ENCODE data around the gene FOXRED2. TPM values are rescaled to one million over a fixed set of nuclear protein-coding genes. Genes with fewer than 3 reads are reported as not detected.

The FOXRED2 gene
- total and polyA plus RNA-seq, 2 donors (not counting 1 experiment from before 2014, with no cell fraction given) = 0.86 to 7.4 TPM

DNA sequence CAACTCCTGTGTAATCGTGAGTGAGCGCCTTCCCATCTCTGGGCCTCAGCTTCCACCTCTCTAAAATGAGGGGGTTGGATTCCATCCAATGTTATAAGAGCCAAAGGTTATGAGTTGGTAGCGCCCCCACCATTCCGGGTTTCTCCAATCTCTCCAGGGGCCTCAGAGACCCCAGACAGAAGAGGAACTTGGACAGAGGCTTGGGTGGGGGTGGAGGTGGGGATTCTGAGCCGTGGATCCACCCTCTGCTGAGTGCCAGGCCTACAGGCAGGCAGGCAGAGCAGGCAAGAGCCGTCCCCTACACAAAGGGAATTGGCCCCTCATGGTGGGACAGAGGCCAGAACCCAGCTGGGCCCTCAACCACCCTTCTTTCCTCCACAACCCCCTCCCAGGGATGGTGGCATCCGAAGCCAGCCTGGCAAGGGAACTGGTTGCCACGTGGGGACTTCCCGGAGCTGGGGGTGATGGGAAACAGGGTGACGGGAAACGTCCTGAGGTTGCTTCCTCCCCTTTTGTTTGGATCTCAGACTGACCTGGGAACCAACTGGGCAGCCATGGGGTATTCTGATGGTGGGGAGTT is 57.2 kb downstream of the FOXRED2 start:
- intact Hi-C loops (cut with micrococcal nuclease) = no loop called here
- H3K27ac Mint-ChIP-seq = peak overlapping the region; percentile 82
- DNase-seq (no peak), ATAC-seq (ENCODE audit: low read depth) (no peak)
- Histone ChIP-seq H3K4me3 (ENCODE audit: control extremely low read depth in 1 of 5, extremely low read depth in 1 of 5, insufficient read depth in 1 of 5, low read depth in 2 of 5, low read length in 4 of 5) (no peak overlapping the region), H2AFZ (ENCODE audit: insufficient read depth, low read depth, low read length, poor library complexity, severe bottlenecking) (peak overlapping the region; percentile 28), H3K9me3 (ENCODE audit: control extremely low read depth in 1 of 3, control insufficient read depth in 2 of 3, insufficient read depth in 1 of 3, low read length in 2 of 3) (no peaks in the 10 kb centered on the region), H3K36me3 (replicated peaks in 1 of 2; ENCODE audit: control extremely low read depth in 1 of 2, control insufficient read depth in 1 of 2, extremely low read depth in 1 of 2, insufficient read depth in 2 of 2, low read length in 1 of 2) (no peaks in the 10 kb centered on the region), H3K9ac (ENCODE audit: low read length) (no peak overlapping the region), H3K27me3 (replicated peaks in 1 of 4; ENCODE audit: control extremely low read depth in 1 of 4, control insufficient read depth in 3 of 4, insufficient read depth in 4 of 4, low read length in 3 of 4) (no peaks in the 10 kb centered on the region), H4K20me1 (ENCODE audit: control insufficient read depth, insufficient read depth, low read length, poor library complexity, severe bottlenecking) (no peaks in the 10 kb centered on the region), H3K4me1 (ENCODE audit: control insufficient read depth in 2 of 2, insufficient read depth in 2 of 2, low read length in 2 of 2) (peaks cover 66 to 88% of the 10 kb centered on the region in 2 donors), H3K27ac (ENCODE audit: low read length in 2 of 2) (peak overlapping the region in 1 of 2 donors; percentile 85), H3K4me2 (replicated peaks; ENCODE audit: low read depth, low read length, poor library complexity, severe bottlenecking) (peak overlapping the region; percentile 19), H3K79me2 (ENCODE audit: control insufficient read depth, insufficient read depth, low read length) (peaks cover 37% of the 10 kb centered on the region)
- CTCF ChIA-PET = interaction anchor here (1.2 kb wide), 1 partner anchor 65 kb away, joined by 3 read pairs; no protein-coding TSS in a partner anchor
- TF ChIP-seq EZH2 (IDR thresholded peaks at IDR 0.05; ENCODE audit: borderline replicate concordance, insufficient read depth, low read depth, low read length, poor library complexity, severe bottlenecking) = no peak
- TF ChIP-seq, protein P1, sequence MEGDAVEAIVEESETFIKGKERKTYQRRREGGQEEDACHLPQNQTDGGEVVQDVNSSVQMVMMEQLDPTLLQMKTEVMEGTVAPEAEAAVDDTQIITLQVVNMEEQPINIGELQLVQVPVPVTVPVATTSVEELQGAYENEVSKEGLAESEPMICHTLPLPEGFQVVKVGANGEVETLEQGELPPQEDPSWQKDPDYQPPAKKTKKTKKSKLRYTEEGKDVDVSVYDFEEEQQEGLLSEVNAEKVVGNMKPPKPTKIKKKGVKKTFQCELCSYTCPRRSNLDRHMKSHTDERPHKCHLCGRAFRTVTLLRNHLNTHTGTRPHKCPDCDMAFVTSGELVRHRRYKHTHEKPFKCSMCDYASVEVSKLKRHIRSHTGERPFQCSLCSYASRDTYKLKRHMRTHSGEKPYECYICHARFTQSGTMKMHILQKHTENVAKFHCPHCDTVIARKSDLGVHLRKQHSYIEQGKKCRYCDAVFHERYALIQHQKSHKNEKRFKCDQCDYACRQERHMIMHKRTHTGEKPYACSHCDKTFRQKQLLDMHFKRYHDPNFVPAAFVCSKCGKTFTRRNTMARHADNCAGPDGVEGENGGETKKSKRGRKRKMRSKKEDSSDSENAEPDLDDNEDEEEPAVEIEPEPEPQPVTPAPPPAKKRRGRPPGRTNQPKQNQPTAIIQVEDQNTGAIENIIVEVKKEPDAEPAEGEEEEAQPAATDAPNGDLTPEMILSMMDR (IDR thresholded peaks at IDR 0.05) = no peak
- no peak overlapping the region for H3K4me3 Mint-ChIP-seq
- no peaks in the 10 kb centered on the region for H3K27me3 Mint-ChIP-seq
- no peaks in the 10 kb centered on the region for H3K9me3 Mint-ChIP-seq (ENCODE audit: insufficient read depth)
- POLR2A ChIA-PET = no interaction called here
- 74% methylated on average over 8 of the region's 11 CpGs for WGBS (ENCODE audit: insufficient coverage)
- peaks cover 60% of the 10 kb centered on the region for H3K4me1 Mint-ChIP-seq

DNA sequence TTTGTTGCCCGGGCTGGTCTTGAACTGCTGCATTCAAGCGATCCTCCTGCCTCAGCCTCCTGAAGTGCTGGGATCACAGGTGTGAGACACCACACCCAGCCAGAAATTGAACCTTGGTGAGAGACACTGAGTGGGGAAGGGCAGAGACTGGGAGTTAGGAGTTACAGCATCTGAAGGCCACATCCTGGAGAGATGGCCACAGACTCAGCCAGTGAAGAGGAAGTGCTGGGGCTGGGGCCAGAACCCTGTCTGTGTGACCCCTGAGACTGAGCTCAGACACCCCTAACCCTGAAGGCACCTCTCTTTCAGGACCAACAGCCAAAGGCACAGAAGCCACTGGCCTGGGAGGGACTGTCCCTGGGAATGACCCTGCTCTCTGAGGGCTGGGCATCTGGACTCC is 59.2 kb downstream of the FOXRED2 start:
- H3K27me3 ChIP-seq (replicated peaks in 1 of 4; ENCODE audit: control extremely low read depth in 1 of 4, control insufficient read depth in 3 of 4, insufficient read depth in 4 of 4, low read length in 3 of 4) = no peaks in the 10 kb centered on the region
- H3K4me2 ChIP-seq (replicated peaks; ENCODE audit: low read depth, low read length, poor library complexity, severe bottlenecking) = peak overlapping the region; percentile 8
- ChIA-PET POLR2A (interaction anchor here (0.6 to 1.0 kb wide), 3 partner anchors 10 to 63 kb away, joined by 3 to 5 read pairs (median 4); no protein-coding TSS in a partner anchor), CTCF (interaction anchor here (0.7 to 0.8 kb wide), 2 partner anchors 18 to 36 kb away, joined by 5 read pairs; no protein-coding TSS in a partner anchor)
- H4K20me1 ChIP-seq (ENCODE audit: control insufficient read depth, insufficient read depth, low read length, poor library complexity, severe bottlenecking) = no peaks in the 10 kb centered on the region
- H3K9me3 ChIP-seq (ENCODE audit: control extremely low read depth in 1 of 3, control insufficient read depth in 2 of 3, insufficient read depth in 1 of 3, low read length in 2 of 3) = no peaks in the 10 kb centered on the region
- Mint-ChIP-seq H3K4me3 (no peak overlapping the region), H3K27me3 (no peaks in the 10 kb centered on the region), H3K9me3 (ENCODE audit: insufficient read depth) (no peaks in the 10 kb centered on the region), H3K27ac (peak overlapping the region; percentile 41), H3K4me1 (peaks cover 63% of the 10 kb centered on the region)
- no peak for TF ChIP-seq EZH2 (IDR thresholded peaks at IDR 0.05; ENCODE audit: borderline replicate concordance, insufficient read depth, low read depth, low read length, poor library complexity, severe bottlenecking)
- TF ChIP-seq, protein P1 (IDR thresholded peaks at IDR 0.05) = no peak
- H3K4me1 ChIP-seq (ENCODE audit: control insufficient read depth in 2 of 2, insufficient read depth in 2 of 2, low read length in 2 of 2) = peaks cover 64 to 85% of the 10 kb centered on the region in 2 donors
- no peaks in the 10 kb centered on the region for H3K36me3 ChIP-seq (replicated peaks in 1 of 2; ENCODE audit: control extremely low read depth in 1 of 2, control insufficient read depth in 1 of 2, extremely low read depth in 1 of 2, insufficient read depth in 2 of 2, low read length in 1 of 2)
- ATAC-seq (ENCODE audit: low read depth) = no peak
- WGBS (ENCODE audit: insufficient coverage) = 86% methylated on average over 2 of the region's 2 CpGs
- no peak overlapping the region for H3K9ac ChIP-seq (ENCODE audit: low read length)
- H2AFZ ChIP-seq (ENCODE audit: insufficient read depth, low read depth, low read length, poor library complexity, severe bottlenecking) = no peak overlapping the region
- H3K4me3 ChIP-seq (ENCODE audit: control extremely low read depth in 1 of 5, extremely low read depth in 1 of 5, insufficient read depth in 1 of 5, low read depth in 2 of 5, low read length in 4 of 5) = no peak overlapping the region
- no peak for DNase-seq
- no peak overlapping the region for H3K27ac ChIP-seq (ENCODE audit: low read length in 2 of 2)
- intact Hi-C loops (cut with micrococcal nuclease) = no loop called here
- H3K79me2 ChIP-seq (ENCODE audit: control insufficient read depth, insufficient read depth, low read length) = peaks cover 32% of the 10 kb centered on the region

Data from B cell (primary cell).